Measurements from ENCODE around the gene MAML3. TPM values are rescaled to one million over a fixed set of nuclear protein-coding genes. Genes with fewer than 3 reads are reported as not detected.

The MAML3 gene
- total and polyA plus RNA-seq, 8 donors: 1.7 to 20.3 (median 8.4) TPM

DNA sequence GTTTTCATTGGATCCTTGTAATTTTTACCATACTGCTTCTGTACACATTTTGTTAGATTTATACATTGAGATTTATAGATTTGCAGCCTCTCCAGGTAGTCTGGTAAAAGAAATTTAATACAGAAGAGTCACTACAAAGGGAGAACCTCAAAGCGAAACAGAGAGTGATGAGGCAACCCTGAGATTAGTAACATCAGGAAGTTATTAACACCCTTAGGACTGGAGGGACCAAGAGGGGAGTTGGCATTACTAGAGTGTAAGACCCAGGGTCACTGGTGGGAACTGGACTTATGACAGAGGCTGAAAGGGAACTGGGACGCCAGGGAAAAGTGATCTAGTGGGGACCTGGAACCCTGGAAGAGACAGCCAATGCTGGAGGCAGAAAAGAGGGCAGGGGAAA lies 20.6 kb upstream of the MAML3 start:
- Histone ChIP-seq H3K27me3 (no peaks in the 10 kb centered on the region), H3K36me3 (no peaks in the 10 kb centered on the region), H3K4me3 (no peak overlapping the region), H3K9me3 (no peaks in the 10 kb centered on the region), H3K4me1 (no peaks in the 10 kb centered on the region), H3K27ac (no peak overlapping the region)
- no peak for DNase-seq
- WGBS, 5 donors: 78 to 93% (median 87%) methylated on average over 2 of the region's 2 CpGs
- no peak for TF ChIP-seq POLR2AphosphoS5 (IDR thresholded peaks at IDR 0.05)
- no peak for TF ChIP-seq EP300 (IDR thresholded peaks at IDR 0.05)
- TF ChIP-seq, protein P1, sequence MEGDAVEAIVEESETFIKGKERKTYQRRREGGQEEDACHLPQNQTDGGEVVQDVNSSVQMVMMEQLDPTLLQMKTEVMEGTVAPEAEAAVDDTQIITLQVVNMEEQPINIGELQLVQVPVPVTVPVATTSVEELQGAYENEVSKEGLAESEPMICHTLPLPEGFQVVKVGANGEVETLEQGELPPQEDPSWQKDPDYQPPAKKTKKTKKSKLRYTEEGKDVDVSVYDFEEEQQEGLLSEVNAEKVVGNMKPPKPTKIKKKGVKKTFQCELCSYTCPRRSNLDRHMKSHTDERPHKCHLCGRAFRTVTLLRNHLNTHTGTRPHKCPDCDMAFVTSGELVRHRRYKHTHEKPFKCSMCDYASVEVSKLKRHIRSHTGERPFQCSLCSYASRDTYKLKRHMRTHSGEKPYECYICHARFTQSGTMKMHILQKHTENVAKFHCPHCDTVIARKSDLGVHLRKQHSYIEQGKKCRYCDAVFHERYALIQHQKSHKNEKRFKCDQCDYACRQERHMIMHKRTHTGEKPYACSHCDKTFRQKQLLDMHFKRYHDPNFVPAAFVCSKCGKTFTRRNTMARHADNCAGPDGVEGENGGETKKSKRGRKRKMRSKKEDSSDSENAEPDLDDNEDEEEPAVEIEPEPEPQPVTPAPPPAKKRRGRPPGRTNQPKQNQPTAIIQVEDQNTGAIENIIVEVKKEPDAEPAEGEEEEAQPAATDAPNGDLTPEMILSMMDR (IDR thresholded peaks at IDR 0.05): no peak
- TF ChIP-seq POLR2A (IDR thresholded peaks at IDR 0.05): no peak
- intact Hi-C loops (cut with DNase I; ENCODE audit: low total_unique reads): no loop called here

DNA sequence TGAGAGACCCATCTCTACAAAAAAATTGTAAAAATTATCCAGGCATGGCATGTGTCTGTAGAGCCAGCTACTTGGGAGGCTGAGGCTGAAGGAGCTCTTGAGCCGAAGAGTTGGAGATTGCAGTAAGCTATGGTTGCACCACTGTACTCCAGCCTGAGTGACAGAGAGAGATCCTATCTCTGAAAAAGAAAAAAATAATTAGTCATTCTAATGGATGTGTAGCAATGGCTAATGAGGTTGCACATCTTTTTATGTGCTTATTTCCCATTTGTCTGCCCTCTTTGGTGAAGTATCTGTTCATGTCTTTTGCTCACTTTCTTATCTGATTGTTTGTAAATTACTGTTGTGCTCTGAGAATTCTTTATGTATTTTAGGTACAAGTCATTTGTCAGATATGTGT lies 19.0 kb upstream of the MAML3 start:
- Histone ChIP-seq H3K4me3 (no peak overlapping the region), H3K27me3 (no peaks in the 10 kb centered on the region), H3K27ac (no peak overlapping the region), H3K9me3 (no peaks in the 10 kb centered on the region), H3K4me1 (no peaks in the 10 kb centered on the region), H3K36me3 (no peaks in the 10 kb centered on the region)
- no peak for DNase-seq
- WGBS, 5 donors: 90 to 95% (median 94%) methylated on average over 1 of the region's 1 CpG
- intact Hi-C loops (cut with DNase I; ENCODE audit: low total_unique reads): no loop called here
- no peak for TF ChIP-seq EP300 (IDR thresholded peaks at IDR 0.05)
- TF ChIP-seq, protein P1 (IDR thresholded peaks at IDR 0.05): no peak
- TF ChIP-seq POLR2A (IDR thresholded peaks at IDR 0.05): no peak
- no peak for TF ChIP-seq POLR2AphosphoS5 (IDR thresholded peaks at IDR 0.05)

DNA sequence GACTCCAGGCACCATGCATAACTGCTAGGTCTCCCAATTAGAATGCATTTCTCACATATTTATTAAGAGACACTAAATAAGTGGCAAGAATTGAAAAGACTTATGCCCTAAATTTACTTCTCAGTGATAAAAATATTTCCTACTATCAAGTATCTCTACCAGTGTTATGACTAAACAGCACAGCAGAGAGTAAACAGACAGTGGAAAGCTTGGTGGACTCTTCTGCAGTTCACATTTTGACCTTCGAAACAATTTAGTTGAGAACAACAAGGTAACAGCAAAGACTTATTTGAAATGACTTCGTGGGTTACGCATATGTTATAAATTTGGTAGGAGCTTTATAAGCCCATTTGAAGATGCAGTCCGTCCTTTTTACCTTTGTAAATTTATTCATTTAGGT lies 16.3 kb upstream of the MAML3 start:
- Histone ChIP-seq H3K4me1 (no peaks in the 10 kb centered on the region), H3K9me3 (no peaks in the 10 kb centered on the region), H3K4me3 (no peak overlapping the region), H3K27me3 (no peaks in the 10 kb centered on the region), H3K27ac (no peak overlapping the region), H3K36me3 (no peaks in the 10 kb centered on the region)
- no peak for DNase-seq
- TF ChIP-seq POLR2A (IDR thresholded peaks at IDR 0.05) (no peak), EP300 (IDR thresholded peaks at IDR 0.05) (no peak), POLR2AphosphoS5 (IDR thresholded peaks at IDR 0.05) (no peak)
- TF ChIP-seq, protein P1 (IDR thresholded peaks at IDR 0.05): no peak
- intact Hi-C loops (cut with DNase I; ENCODE audit: low total_unique reads): no loop called here
- 93 to 95% (median 95%) methylated on average over 4 of the region's 4 CpGs for WGBS, 5 donors

DNA sequence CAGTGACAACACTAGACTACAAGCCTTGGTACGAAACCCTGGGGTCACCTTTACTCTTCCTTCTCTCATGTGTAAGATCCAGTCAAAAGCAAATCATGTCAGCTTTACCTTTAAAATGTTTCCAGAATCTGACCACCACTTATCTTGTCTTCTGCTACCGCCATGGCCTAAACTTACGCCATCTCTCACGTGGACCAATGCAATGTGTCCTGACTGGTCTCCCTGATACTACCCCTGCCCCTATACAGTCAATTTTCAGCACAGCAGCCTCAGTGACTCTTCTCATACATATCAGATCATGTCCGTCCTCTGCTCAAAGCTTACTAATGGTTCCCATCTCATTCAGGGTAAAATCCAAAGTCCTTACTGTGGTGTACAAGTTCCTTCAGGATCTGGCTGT lies 15.0 kb upstream of the MAML3 start:
- no peak for DNase-seq
- Histone ChIP-seq H3K36me3 (no peaks in the 10 kb centered on the region), H3K4me1 (no peaks in the 10 kb centered on the region), H3K9me3 (no peaks in the 10 kb centered on the region), H3K4me3 (no peak overlapping the region), H3K27me3 (no peaks in the 10 kb centered on the region), H3K27ac (no peak overlapping the region)
- intact Hi-C loops (cut with DNase I; ENCODE audit: low total_unique reads): no loop called here
- WGBS, 5 donors: 96 to 98% (median 98%) methylated on average over 5 of the region's 5 CpGs
- TF ChIP-seq POLR2AphosphoS5 (IDR thresholded peaks at IDR 0.05) (no peak), POLR2A (IDR thresholded peaks at IDR 0.05) (no peak), EP300 (IDR thresholded peaks at IDR 0.05) (no peak)
- TF ChIP-seq, protein P1 (IDR thresholded peaks at IDR 0.05): no peak
